ENCODE measurements around the gene AUTS2.

The AUTS2 gene

DNA sequence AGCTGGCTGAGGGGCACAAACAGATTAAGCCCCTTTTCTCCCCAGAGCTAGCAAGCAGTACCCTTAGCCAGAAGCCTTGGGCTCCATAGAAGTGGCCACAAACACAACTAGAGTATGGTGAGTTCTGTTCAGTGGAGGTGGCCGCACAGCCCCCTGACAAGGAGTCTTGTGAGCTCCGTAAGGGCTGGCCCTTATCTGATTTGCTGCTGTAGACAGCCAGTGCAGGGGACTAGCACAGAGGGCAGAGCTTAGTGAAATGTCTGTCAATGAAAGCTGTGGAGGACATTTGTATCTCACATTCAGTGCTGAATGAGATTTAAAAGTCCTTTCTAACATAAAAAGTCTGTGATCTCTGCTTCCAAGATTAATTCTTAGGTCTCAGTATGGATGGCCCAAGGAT lies 137.3 kb downstream of the AUTS2 start:
- no peak for DNase-seq

DNA sequence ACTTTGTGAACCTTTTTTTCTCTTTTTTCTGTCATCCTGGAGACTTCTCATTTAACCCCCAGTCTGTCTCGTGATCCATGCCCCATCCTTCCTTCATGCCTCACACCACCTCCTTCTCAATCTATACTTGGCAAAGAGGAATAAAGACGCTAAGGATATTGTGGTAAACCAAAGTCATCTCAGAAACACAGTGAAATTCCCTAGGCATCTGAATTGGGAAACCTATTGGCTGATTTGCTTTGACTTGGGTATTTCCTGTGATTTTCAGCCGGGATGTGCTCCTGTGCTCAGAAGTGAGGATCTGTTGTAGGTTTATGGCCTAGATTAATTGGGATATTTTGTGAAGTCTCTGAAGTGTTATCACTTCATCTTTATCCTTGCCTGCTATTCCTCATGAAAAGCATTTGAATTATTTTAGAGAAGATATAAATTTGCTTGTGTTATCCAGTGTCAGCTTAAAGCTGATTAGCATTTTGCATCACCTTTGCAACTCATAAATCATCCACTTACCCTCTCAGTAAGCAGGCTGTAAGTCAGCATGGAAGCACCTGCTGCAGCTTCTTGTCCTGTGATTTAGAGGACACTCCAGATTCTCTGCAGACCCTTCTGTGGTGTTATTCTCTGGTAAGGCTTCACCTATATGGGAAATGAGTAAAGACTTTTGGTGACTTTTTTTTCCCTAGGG lies 138.0 kb downstream of the AUTS2 start:
- no peak for DNase-seq

DNA sequence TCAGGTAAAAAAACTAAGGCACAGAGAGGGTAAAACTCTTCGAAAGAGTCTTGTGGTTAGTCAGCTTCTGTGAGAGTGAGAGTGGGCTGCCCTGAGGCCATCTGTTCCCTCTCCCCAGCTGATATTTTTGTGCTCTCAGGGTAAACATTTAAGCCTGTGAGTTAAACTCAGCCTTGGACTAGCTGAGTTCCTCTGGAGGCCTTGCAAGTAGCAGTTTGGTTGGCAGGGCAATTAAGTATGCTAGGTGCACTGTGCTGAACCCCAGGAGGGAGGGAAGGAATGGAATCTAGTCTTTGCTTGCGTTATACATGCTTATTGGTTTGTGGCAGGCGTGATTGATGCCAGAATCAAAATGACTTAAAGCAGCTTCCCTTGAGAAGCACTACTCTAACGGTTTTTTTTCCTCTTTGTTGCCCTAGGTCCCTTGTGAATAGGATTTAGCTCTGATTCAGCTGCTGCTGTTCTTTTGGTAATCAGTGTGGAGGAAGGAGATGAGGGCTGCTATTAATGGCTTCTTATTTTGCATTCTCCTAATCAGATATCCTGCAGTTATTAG lies 140.2 kb downstream of the AUTS2 start:
- peak in 1 of 5 donors; percentile 9 for DNase-seq

DNA sequence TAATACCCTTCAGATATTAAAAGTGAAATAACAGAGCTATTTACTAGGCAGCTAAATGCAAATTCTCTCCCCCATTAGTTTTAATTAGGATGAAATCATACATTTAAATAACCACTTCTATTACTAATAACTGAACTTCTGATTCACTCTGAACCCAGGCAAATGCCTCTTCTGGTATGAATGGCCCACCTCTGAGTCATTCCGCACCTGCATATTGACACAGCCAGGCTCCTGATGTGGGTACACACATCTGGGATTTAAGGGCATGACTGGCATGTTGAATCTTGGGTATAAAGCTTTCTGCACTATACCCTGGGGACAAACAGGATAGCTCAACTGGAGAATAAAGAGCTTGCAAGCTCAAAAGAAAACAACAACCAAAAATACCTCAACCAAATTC lies 140.9 kb downstream of the AUTS2 start:
- DNase-seq = peak in 1 of 5 donors; percentile 62

DNA sequence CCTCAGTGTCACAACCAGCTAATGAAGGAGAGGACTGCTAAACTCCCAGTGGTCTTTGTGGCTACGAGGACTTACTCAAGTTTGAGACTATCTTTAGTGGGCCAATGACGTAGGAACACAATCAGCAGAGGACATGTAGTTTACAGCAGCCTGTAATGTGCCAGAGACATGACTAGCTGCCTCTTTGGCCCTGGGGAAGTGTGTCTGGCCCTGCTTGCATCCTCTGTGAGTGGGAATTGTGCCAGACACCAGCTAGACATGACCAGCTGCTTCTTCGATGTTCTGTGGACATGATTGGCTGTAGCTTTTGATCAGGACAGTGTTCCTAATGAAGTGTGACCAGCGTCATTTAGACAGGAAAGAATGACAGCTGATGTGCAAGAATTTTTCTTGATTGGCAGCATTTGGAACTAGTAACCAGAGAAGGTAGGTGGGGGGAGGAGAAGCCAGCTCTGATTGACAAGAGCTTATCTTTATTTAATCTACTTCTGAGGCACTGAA lies 141.7 kb downstream of the AUTS2 start:
- DNase-seq = no peak

DNA sequence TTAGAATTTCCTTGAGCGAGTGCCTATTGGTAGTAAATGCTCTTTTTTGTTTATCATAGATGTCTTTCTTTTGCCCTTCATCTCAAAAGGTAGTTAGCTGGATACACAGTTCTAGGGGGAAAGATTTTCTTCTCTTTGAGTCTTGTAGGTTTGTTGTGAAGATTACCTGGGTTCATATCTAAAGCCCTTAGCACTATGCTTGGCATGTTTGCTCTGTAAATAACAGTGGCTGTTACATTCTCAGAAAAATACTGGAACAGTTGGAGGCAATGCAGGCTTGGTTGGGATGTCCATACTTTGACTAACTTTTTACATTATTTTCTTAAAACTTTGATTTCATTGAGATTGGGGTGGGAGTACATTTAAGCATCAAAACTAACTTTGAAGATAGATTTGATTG lies 144.0 kb downstream of the AUTS2 start:
- no peak for DNase-seq

DNA sequence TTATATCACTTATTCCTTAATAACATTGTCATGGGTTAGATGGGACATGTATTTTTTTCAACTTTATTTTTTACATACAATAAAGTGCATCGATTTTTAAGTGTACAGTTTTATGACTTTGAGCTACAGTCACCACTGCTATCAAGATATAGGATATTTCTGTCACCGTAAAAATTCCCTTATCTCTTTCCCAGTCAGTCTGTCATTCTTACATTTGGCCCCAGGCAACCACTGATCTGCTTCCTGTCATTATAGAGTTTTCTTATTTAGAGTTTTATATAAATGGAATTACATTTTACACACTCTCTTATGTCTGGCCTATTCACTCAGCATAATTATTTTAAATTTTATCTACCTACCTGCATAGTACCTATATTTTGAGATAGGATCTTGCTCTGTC lies 145.2 kb downstream of the AUTS2 start:
- DNase-seq = no peak

DNA sequence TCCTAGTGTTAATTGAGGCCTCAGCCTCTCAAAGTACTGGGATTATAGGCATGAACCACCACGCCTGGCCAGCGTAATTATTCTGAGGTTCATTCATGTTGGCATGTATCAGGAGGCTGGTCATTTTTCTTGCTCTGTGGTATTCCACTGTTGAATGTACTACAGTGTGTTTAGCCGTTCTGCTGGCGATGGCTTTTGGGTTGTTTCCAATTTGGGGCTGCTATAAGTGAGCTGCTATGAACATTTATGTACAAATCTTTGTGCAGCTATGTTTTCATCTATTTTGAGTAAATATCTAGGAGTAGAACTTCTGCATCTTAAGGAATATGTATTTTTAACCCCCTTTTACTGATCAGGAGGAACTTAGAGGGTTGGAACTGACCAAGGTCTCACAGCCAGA lies 145.8 kb downstream of the AUTS2 start:
- DNase-seq = no peak

DNA sequence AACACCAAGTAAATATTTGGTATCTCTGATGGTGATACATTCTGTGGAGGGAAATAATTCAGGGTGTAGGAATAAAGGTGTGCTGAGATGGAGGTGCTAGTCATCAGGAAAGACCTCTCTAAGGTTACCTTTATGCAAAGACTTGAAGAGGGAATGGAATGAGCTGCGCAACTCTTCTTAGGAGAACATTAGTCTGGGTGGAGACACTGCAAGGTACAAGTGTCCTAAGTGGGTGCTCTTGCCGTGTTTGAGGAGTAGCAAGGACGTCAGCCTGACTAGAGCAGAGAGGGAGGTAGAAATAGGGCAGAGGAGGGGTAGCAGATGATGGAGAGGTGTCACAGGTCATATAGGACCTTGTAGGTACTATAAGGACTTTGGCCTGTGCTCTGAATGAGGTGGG lies 148.1 kb downstream of the AUTS2 start:
- no peak for DNase-seq

DNA sequence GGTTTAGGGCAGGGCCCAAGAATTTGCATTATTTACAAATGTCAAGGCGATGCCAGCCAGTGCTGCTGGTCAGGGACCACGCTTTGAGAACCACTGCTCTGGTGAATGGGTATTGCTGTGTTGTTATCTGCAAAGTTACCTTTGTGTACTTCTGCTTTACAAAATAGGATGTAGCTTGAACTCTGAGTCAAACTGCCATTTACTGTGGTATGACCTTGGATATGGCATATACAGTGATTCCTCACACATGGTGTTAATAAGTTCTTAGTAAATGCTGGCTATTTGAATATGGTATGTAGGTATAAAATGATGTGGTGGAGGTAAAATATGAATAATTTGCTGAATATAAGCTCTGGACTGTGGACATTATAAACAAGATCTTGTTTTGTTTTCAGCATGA lies 148.9 kb downstream of the AUTS2 start:
- no peak for DNase-seq

DNA sequence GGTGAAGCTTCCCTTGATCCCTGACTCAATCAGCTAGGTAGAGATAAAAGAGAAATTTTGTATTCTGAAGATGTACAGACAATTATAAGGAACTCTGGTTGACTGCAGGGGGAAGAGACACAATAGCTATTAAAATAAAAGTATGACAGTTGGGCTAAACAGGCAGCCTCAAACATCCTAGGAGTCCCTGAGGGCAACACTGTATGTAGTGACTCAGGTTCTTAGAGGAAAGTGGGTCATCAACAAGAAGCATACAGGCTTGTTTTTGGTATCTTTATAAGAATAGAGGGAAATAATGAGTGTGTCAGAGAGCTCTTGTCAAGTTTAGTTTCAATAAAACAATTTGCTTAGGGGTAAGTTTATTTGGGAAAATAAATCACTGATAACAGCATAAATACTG lies 150.3 kb downstream of the AUTS2 start:
- no peak for DNase-seq

DNA sequence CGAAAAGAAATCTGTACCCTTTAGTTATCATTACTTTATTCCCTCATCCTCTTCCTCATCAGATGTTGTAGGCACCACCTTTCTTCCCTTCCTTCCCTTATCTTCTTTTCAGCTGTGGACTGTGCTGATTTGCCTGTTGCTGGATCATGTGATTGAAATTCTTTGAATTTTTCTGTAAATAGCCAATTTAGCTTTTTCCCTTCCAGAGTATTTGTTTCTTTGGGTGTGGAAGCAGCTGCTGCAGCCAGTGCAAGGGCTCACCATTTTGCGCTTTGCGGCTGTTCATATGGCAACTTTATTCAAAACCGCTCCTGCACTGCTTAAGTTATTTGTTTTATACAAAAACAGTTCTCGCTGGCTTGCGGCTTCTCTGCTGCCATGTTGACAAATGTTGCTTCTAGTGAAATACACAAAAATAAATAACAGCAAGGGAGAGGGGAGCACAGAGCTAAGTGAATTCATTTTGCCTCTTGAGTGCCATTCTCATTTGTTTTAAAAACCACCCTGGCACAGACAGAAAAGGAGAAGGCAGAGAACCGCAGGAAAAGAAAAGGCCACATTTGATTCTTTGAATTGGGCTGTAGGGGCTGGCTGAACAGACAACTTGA lies 151.2 kb downstream of the AUTS2 start:
- no peak for DNase-seq

DNA sequence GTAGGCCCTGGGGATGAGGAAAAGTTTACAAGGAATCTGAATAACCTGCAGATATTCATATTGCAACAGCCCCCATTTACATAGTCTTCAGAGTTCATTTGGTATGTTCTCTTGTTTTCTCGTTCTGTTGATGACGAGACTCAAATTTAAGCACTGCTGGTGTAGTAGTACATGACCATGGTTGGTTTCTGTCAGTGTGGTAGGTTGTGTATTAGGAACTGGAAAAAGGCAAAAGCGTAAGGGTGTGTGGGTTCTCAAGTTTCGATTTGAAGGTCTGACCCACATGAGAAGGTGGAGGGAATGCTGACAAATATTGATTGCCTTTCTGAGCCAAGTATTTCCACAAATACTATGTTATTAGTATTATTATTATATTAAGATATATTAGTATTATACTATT lies 151.7 kb downstream of the AUTS2 start:
- no peak for DNase-seq

DNA sequence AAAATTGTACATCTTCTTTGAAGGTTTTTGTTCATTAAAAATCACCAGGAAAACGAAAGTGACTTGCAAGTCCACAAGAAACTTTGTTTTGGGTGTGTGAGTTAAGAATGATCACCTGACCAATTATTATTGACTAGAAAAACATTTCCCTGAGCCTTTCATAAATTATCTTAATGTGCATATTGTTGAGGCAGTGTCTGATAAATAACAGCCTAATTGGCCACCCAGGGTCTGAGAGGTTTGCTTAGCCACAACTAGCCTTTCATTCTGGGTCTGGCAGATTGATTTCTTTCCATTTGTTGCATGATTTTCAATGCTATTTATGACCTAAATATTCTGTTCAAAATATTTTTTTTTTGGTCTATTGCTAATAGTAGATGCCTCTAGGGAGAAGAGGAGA lies 152.8 kb downstream of the AUTS2 start:
- no peak for DNase-seq

DNA sequence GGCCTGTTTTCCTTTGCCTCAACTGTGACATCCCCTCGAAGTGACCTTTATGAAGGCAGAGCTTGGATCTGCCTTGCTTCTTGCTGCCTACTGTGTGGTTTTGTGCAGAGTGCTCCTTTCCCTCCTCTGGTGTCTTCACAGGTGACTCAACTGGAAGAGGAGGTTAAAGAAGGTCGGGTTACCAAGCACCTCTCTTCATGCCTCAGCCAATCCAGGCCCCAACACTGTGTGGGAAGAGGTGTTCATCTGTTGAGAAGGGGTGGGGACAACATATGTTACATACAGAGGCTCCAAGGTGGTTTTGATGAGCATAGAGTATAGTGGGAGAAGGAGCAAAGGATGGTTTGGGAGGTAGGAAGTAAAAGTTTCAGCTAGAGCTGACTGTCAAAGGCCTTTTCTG lies 155.7 kb downstream of the AUTS2 start:
- no peak for DNase-seq

DNA sequence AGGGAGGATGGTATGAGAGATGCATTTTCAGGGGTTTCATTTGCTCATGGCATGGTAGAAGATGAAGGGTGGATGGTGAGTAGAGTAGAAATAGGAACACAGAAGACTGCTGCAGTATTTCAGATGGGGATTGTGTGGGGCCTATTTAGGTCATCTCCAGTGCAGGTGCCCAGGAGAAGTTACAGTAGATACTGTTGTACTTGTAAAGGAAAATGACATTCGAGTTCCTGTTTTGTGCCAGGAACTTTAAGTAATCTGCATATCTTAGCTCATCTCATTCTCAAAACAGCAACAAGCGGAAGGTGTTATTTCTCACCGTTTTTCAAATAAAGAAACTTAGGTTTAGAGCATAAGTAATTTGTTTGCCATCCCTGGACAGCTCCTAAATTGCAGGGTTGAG lies 156.2 kb downstream of the AUTS2 start:
- no peak for DNase-seq

DNA sequence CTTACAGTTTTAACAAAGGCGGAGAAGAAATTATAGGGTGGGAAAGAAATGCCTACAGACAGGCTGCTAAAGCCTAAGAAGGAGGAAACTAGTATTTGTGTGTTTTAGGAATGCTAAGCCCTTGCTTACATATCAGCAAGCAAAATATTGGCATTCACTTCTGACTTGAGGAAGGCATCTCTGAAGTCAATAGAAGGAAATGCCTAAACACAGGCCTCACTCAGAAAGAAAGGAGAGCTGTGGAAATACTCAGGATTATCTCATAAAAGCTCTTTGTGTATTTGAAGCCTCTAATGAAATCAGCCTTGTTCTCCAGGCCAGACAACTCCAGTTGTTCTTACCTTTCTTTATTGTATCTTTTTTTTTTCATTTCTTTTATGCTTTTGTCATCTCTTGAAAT lies 158.0 kb downstream of the AUTS2 start:
- DNase-seq = no peak

DNA sequence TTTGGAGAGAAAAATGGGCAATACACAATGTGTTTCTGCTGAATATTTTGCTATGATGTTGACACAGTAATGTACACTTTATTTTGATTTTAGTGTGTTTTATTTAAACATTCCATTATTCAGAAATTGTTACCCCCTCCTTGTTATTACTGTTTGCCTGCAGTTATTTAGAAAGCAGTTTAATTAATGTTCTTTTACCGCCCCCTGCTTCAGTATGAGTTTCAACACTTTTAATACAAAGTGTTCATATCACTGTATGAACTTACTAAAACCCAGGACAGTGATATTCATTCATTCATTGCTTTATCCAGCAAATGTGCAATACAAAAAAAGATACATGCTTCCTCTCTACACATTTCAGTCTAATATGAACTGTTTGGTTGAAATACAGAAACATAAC lies 159.3 kb downstream of the AUTS2 start:
- DNase-seq = no peak

DNA sequence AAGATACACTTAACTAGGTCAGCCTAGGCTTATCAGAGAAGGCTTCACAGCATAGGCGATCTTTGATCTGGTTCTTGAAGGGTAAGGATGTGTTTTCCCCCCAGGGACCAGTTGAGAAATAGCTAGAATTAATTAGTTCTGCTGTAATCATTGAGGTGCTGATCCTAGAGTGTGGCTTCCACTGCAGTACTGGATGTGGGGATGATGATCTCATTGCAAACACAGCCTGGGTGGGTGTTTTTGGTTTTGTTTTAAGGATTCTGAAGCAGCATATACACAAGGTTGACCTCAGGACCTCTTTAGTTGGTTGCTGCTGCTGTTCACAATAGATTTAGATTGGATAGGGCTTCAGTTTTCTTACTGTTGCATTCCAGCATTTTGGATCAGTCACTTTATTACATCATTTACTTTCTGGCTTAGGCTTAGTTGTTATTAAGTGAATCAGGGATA lies 159.7 kb downstream of the AUTS2 start:
- no peak for DNase-seq

DNA sequence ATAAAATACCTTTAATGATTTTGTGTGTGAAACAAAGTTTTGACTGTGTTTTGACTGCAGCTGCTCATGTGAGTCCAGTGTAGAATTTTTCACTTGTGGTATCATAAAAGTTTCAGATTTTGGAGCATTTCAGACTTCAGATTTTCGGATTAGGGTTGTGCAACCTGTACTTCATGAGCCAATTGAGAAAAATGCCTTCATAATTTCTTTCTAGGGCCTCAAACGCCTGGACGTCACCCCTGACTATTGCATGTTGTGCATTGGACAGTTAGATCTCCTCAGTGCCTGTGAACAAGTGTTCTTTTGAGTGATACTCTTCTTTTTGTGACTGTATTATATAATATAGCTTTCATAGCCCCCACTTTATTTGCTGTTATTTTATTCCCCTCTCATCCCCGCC lies 161.1 kb downstream of the AUTS2 start:
- no peak for DNase-seq

DNA sequence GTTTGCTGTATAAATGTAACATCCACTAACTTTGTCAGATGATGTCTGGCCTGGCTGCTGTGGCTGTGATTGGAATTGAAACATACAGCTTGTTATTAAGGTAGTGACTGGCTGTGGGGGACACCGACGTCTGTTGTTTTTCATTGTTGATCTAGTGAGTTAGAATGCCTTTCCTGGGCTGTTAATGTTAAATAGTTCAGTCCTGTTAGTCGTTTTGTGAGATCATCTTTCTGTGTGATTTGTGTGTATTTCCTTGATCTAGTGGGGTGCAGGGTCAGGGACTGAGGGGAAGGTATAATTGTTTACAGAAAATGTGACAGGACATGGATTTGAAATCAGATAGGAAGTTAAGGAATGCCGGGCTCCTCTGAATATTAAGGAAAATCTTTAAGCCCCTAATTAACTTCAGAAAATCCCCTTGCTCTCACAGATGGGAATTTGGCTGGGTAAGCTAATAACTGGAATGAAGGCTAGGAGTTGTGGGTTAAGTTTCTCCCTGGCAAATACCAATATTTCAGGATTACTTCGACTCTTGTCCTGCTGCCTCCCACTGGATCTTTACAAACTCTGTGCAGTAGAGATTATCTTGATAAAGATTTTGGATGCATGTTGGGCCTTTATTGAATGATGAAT lies 163.1 kb downstream of the AUTS2 start:
- no peak for DNase-seq

DNA sequence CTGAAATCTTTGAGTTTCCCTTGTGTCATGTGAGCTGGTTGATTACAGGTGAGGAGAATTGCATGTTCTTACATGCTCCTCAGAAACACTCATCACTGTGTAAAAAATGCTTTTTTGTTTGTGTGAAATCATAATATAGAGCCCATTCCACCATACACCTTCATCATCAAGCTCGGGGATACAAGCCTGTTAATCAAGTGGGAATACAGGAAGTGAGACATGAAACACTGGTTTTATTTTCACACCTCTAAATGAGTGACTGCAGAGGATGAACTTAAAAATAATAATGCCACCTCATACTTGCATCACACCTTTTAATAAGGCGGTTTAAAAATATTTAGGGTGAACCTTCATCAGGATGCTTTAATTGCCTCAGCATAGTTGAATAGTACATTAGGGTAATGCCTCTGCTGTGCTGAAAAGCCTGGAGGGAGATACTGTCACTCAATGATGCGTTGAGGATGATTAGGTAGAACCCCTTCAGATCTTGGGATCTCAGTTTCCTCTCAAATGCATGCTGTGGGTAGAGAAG lies 164.6 kb downstream of the AUTS2 start:
- no peak for DNase-seq

DNA sequence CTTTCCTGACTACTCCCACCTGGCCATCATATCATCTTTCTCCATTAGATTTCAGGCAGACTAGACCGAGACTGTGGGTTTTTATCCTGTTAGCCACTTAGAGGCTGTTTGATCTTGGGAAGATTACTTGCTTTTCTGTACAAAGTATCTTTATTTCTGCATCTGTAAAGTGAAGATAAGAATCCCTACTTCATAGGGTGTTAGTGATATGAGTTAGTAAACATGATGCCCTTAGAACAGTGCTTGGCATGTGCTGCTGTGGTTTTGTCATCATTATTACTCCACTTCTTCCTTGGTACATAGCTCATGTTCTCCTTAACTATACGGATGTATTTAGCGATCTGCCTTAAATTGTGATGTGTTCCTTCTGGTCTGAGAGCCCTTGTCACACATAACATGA lies 165.2 kb downstream of the AUTS2 start:
- DNase-seq = no peak

DNA sequence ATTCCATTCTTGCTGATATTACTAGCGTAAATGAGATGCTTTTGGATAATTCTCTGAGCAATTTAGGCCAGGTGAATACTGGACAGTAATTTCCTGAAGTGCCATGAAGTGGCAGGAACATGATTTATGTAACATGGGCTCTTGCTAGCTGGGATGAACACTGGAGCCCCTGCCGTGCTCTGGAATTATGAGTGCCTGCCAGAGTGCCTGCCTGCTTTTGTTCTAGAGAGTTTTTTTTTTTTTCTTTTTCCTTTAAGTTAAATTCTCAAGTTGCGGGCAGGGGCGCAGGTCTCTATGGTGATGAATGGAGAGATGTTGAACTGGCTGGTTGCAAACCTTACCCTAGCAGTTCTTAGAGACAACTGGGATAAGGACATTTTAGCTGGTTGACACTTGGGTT lies 165.9 kb downstream of the AUTS2 start:
- no peak for DNase-seq

Measured in T-helper 1 cell (primary cell).